ENCODE data around the gene TEAD2.
"Not testable (repeated sequence)": the region's sequence is repeated elsewhere in the genome, so short reads cannot be mapped to it uniquely, and the experiment has no call there.

Gene TEAD2

GRCh38 chr19:49378512-49378911 is 16.3 kb upstream of the TEAD2 start:
- H3K27ac ChIP-seq: no peak overlapping the region
- no peak overlapping the region for H3K4me3 ChIP-seq (ENCODE audit: low read depth, low read length)
- no peaks in the 10 kb centered on the region for H3K4me1 ChIP-seq
- no peak overlapping the region for H3K4me2 ChIP-seq (ENCODE audit: low read length)
- no peak overlapping the region for H2AFZ ChIP-seq
- no peak for TF ChIP-seq CTCF (IDR thresholded peaks at IDR 0.05)
- H3K27me3 ChIP-seq (ENCODE audit: control insufficient read depth, insufficient read depth, low read length): no peaks in the 10 kb centered on the region
- H3K79me2 ChIP-seq: no peaks in the 10 kb centered on the region
- H3K9ac ChIP-seq: no peak overlapping the region
- H3K36me3 ChIP-seq (ENCODE audit: control insufficient read depth, insufficient read depth, low read length): no peaks in the 10 kb centered on the region
- H3K9me3 ChIP-seq (ENCODE audit: control insufficient read depth, low read length): no peaks in the 10 kb centered on the region

DNA sequence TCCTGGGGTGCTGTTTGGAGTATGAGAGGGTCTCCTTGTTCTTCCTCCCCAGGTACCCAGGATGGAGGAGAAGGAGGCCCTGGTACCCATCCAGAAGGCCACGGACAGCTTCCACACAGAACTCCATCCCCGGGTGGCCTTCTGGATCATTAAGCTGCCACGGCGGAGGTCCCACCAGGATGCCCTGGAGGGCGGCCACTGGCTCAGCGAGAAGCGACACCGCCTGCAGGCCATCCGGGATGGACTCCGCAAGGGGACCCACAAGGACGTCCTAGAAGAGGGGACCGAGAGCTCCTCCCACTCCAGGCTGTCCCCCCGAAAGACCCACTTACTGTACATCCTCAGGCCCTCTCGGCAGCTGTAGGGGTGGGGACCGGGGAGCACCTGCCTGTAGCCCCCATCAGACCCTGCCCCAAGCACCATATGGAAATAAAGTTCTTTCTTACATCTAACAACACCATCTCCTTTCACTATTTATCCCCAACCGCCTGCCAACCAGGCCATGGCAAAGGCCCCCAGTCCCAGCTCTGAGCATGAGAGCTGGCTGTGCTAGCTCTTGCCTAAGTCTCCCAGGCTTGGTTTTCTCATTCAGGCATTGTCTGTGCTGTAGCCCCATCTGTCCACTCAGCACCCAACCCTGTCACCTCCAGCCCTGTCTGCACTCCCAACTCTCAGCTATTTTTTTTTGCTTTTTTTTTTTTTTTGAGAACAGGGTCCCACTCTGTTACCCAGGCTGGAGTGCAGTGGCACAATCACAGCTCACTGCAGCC is 12.6 kb upstream of the TEAD2 start:
- no peak overlapping the region for H3K9ac ChIP-seq

GRCh38 chr19:49373174-49373573 is 11.0 kb upstream of the TEAD2 start:
- not testable (repeated sequence) for H3K9me3 ChIP-seq (ENCODE audit: control insufficient read depth, low read length); H3K4me3 ChIP-seq (ENCODE audit: low read depth, low read length); H3K79me2 ChIP-seq; H3K4me2 ChIP-seq (ENCODE audit: low read length); H3K9ac ChIP-seq; H3K36me3 ChIP-seq (ENCODE audit: control insufficient read depth, insufficient read depth, low read length); H3K27ac ChIP-seq; H3K4me1 ChIP-seq; H3K27me3 ChIP-seq (ENCODE audit: control insufficient read depth, insufficient read depth, low read length); H2AFZ ChIP-seq

More for the DNA sequence above, 12.6 kb upstream of the TEAD2 start:
- H3K4me3 ChIP-seq (ENCODE audit: low read depth, low read length): no peak overlapping the region
- no peak overlapping the region for H3K27ac ChIP-seq
- H3K9me3 ChIP-seq (ENCODE audit: control insufficient read depth, low read length): no peaks in the 10 kb centered on the region
- TF ChIP-seq CTCF (IDR thresholded peaks at IDR 0.05): no peak
- no peak overlapping the region for H2AFZ ChIP-seq
- no peak overlapping the region for H3K4me2 ChIP-seq (ENCODE audit: low read length)
- no peaks in the 10 kb centered on the region for H3K36me3 ChIP-seq (ENCODE audit: control insufficient read depth, insufficient read depth, low read length)
- no peaks in the 10 kb centered on the region for H3K27me3 ChIP-seq (ENCODE audit: control insufficient read depth, insufficient read depth, low read length)
- H3K4me1 ChIP-seq: no peaks in the 10 kb centered on the region
- no peaks in the 10 kb centered on the region for H3K79me2 ChIP-seq

DNA sequence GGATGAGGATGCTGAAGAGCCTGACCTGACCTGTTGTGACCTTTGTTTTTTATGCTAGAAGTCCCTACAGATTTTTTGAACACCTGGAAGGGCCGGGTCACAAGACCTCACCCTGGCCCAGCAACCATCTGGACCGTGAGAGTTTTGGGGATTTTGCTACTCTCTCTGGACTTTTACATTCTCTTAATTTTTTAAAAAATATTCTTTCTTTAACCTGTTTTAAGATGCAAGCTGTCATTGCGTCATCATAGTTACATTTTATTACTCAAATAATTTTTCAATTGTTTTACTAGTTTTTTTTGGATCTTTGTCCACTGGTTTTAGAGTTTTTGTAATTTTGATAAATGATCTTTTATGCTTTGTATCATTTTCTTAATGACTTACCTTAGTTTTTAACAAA is 9.0 kb upstream of the TEAD2 start:
- no peaks in the 10 kb centered on the region for H3K36me3 ChIP-seq (ENCODE audit: control insufficient read depth, insufficient read depth, low read length)
- H3K4me2 ChIP-seq (ENCODE audit: low read length): no peak overlapping the region
- no peak overlapping the region for H3K4me3 ChIP-seq (ENCODE audit: low read depth, low read length)
- H3K9ac ChIP-seq: no peak overlapping the region
- no peak overlapping the region for H3K27ac ChIP-seq
- H3K27me3 ChIP-seq (ENCODE audit: control insufficient read depth, insufficient read depth, low read length): no peaks in the 10 kb centered on the region
- no peak for TF ChIP-seq CTCF (IDR thresholded peaks at IDR 0.05)
- no peaks in the 10 kb centered on the region for H3K4me1 ChIP-seq
- no peaks in the 10 kb centered on the region for H3K9me3 ChIP-seq (ENCODE audit: control insufficient read depth, low read length)
- no peak overlapping the region for H2AFZ ChIP-seq
- H3K79me2 ChIP-seq: no peaks in the 10 kb centered on the region

- Histone ChIP-seq H3K4me3 (ENCODE audit: low read depth, low read length) (no peak overlapping the region), H3K9ac (no peak overlapping the region), H2AFZ (no peak overlapping the region), H3K36me3 (ENCODE audit: control insufficient read depth, insufficient read depth, low read length) (no peaks in the 10 kb centered on the region), H3K9me3 (ENCODE audit: control insufficient read depth, low read length) (no peaks in the 10 kb centered on the region), H3K79me2 (no peaks in the 10 kb centered on the region), H3K27me3 (ENCODE audit: control insufficient read depth, insufficient read depth, low read length) (no peaks in the 10 kb centered on the region), H3K4me1 (no peaks in the 10 kb centered on the region), H3K27ac (no peak overlapping the region), H3K4me2 (ENCODE audit: low read length) (no peak overlapping the region)
- TF ChIP-seq CTCF (IDR thresholded peaks at IDR 0.05): no peak
Observed at GRCh38 chr19:49368711-49369358, 6.6 kb upstream of the TEAD2 start.

All from parathyroid adenoma (tissue), 2 donors.